SK-N-MC (cell line): ENCODE results near the gene CD300LG.

Experiments used
- EZH2 ChIP-seq: fragments of 200-600 bp; sonication (generic); IDR thresholded peaks from one replicate; pipeline ENCODE4 v1.6.1; 2017; ENCODE audit warnings: antibody characterized with exemption
- FOXP2 ChIP-seq: optimal IDR thresholded peaks from 2 replicates; pipeline ENCODE3; 2011; ENCODE audit warnings: mild to moderate bottlenecking, moderate library complexity; ENCODE audit not compliant: insufficient read depth; ENCODE audit errors: extremely low read length, control extremely low read depth
- POLR2AphosphoS5 ChIP-seq: IDR thresholded peaks from 2 replicates; pipeline ENCODE4 v1.6.1; 2012; ENCODE audit warnings: mild to moderate bottlenecking, low read depth, low read length, borderline replicate concordance

GRCh38 chr17:43860927-43861622, 14.1 kb downstream of the CD300LG start:
- TF ChIP-seq POLR2AphosphoS5: no peak
- TF ChIP-seq EZH2: no peak
- TF ChIP-seq FOXP2: no peak
